Mesodermal cell (in vitro differentiated cells): ENCODE results near the gene DHRS11.

Experiments
- H3K27ac ChIP-seq: 2 replicates; pipeline ENCODE4 v1.7.0; 2013; ENCODE audit warnings: mild to moderate bottlenecking, low read depth, low read length, moderate library complexity; ENCODE audit not compliant: severe bottlenecking
- H3K36me3 ChIP-seq: 2 replicates; pipeline ENCODE4 v1.7.1; 2013; ENCODE audit warnings: mild to moderate bottlenecking, low read length, moderate library complexity; ENCODE audit not compliant: control insufficient read depth, insufficient read depth
- H3K4me1 ChIP-seq: one replicate; pipeline ENCODE4 v1.7.1; 2013; ENCODE audit warnings: mild to moderate bottlenecking, low read length; ENCODE audit not compliant: insufficient read depth, control insufficient read depth, poor library complexity, severe bottlenecking
- H3K4me3 ChIP-seq: 2 replicates; pipeline ENCODE4 v1.7.0; 2013; ENCODE audit warnings: low read length, control low read depth, mild to moderate bottlenecking; ENCODE audit not compliant: insufficient read depth, poor library complexity, severe bottlenecking; ENCODE audit errors: extremely low read depth
- H3K9me3 ChIP-seq: 2 replicates; pipeline ENCODE4 v1.7.1; 2013; ENCODE audit warnings: mild to moderate bottlenecking, low read length, moderate library complexity; ENCODE audit not compliant: control insufficient read depth
- WGBS, 2 experiments: methylation state at CpG; one replicate each; pipeline ENCODE4 v1.1.5; 2013; ENCODE audit warnings: missing lambda C conversion rate in 2 of 2; ENCODE audit not compliant: insufficient coverage in 2 of 2; 5-methylcytosine and 5-hydroxymethylcytosine counted together

DHRS11 gene

DNA sequence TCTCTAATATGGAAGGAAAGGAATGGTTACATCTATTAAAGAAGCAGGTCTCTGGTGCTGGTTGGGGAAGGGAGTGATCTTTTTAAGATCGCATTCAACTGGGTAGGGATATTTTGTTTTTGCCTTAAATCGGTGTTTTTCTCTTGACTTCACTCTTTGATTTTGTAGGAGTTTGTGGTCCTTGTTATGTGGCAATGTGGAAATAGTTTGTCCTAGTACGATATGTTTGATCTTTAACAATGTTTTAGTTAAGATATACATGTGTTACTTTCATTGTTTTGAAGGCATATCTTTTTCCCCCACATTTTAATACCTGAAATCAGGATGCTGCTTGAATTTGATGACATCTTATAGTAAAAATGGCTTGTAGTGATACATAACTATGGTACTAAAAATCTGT lies 38.2 kb upstream of the DHRS11 start:
- Histone ChIP-seq H3K9me3 (no peaks in the 10 kb centered on the region), H3K4me1 (no peaks in the 10 kb centered on the region), H3K27ac (no peak overlapping the region), H3K36me3 (peaks cover 54% of the 10 kb centered on the region), H3K4me3 (no peak overlapping the region)
- WGBS, 2 experiments: 93 to 94% methylated on average over 2 of the region's 3 CpGs

DNA sequence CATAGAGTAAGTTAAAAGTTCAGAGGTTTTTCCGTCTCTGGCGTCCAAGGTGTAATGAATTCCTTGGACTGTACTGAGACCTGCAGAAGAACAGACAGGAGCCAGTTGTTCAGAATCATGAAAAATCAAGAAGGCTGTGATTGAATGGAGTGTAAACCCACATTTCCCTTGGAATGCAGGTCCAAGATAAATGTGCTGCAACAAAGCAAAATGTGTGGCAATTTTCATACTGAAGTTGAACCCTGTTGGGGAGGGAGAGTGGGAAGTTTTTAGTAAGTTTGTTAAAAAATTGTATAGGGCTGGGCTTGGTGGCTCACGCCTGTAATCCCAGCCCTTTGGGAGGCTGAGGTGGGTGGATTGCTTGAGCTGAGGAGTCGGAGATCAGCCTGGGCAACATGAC lies 25.6 kb upstream of the DHRS11 start:
- Histone ChIP-seq H3K27ac (no peak overlapping the region), H3K9me3 (no peaks in the 10 kb centered on the region), H3K36me3 (peaks cover 89% of the 10 kb centered on the region), H3K4me3 (no peak overlapping the region), H3K4me1 (no peaks in the 10 kb centered on the region)
- WGBS, 2 experiments: 100% methylated on average over 3 of the region's 4 CpGs

DNA sequence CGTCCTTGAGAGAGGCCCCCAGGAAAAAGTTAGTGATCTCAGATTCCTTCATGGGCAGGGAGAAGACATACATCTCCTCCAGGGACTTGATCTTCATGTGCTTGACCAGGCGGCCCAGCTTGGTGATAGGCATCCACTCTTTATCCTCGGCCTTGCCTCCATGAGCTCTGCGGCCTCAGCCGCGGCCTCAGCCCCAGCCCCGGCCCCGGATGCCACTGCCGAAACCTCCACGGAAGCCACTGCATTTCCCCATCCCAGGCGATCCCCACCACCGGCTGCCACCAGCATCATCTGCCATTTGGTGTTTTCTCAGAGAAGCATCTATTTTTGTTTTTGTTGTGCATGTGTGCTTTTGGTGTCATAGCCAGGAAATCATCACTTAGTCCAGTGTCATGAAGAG lies 16.7 kb upstream of the DHRS11 start:
- WGBS, 2 experiments: 94 to 97% methylated on average over 6 to 9 of the region's 12 CpGs
- no peak overlapping the region for H3K27ac ChIP-seq
- H3K9me3 ChIP-seq: no peaks in the 10 kb centered on the region
- H3K4me3 ChIP-seq: no peak overlapping the region
- H3K36me3 ChIP-seq: peaks cover 81% of the 10 kb centered on the region
- H3K4me1 ChIP-seq: no peaks in the 10 kb centered on the region

DNA sequence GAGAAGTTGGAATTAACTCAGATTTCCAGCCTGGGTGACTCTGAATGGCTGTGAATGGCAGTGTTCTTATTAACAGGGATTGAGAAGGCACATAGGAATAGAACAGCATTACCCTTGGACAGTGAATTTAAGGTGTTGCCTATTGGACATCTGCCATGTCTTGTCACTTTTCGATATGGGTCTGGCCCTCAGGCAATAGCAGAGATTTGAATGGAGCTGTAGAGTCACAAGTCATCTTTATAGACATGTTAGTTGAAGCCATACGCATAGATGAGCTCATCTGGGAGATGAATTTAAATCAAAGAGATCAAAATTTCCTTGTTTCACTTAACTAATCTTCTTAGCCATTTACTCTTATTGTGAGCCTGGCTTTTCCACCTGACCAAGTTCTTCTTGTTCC lies 14.9 kb upstream of the DHRS11 start:
- 100% methylated on average over 1 to 2 of the region's 2 CpGs for WGBS, 2 experiments
- Histone ChIP-seq H3K4me1 (no peaks in the 10 kb centered on the region), H3K36me3 (peaks cover 82% of the 10 kb centered on the region), H3K4me3 (no peak overlapping the region), H3K27ac (no peak overlapping the region), H3K9me3 (no peaks in the 10 kb centered on the region)

DNA sequence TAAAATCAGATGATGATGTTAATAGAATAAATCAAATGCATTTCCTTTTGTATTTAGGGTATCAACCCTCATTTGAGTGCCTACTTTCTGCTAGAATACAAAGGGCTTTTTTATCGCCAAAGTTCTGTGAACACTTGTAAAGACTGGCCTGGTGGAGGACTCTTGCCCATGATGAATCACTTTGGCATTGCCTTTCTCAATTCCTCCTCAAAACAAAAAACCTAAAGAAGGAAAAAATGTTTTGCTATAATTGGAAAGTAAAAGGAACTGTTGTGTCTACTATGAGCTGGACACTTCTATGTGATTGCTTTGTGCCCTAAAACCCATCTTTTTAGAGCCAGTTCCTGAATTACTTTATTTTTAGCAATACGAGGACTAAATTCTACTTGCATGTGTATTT lies 13.0 kb upstream of the DHRS11 start:
- H3K4me1 ChIP-seq: no peaks in the 10 kb centered on the region
- peaks cover 78% of the 10 kb centered on the region for H3K36me3 ChIP-seq
- no peak overlapping the region for H3K4me3 ChIP-seq
- H3K9me3 ChIP-seq: no peaks in the 10 kb centered on the region
- WGBS, 2 experiments: 100% methylated on average over 1 of the region's 2 CpGs
- H3K27ac ChIP-seq: no peak overlapping the region

DNA sequence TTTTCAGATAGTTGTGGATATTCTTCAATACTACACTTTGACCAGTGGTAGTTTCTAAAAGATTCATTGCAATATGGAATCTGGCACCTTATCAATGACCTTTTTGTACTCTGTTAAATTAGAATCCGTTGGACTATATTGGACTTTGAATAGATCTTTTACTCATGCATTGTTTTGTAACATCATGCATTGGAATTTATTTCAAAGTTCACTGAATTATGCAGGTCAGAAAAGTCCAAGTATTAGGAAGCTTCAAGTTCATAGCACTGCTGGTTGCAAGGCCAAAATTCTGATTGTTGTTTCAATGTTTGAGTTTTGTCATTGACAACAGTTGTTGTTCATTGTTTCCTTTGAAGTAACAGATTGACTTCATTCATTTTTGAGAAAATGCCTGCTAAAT lies 7.9 kb upstream of the DHRS11 start:
- H3K4me3 ChIP-seq: no peak overlapping the region
- 100% methylated on average over 1 of the region's 1 CpG; no CpG with 5 or more reads in 1 of the 2 experiments for WGBS, 2 experiments
- no peak overlapping the region for H3K27ac ChIP-seq
- no peaks in the 10 kb centered on the region for H3K9me3 ChIP-seq
- H3K36me3 ChIP-seq: peaks cover 93% of the 10 kb centered on the region
- H3K4me1 ChIP-seq: no peaks in the 10 kb centered on the region

DNA sequence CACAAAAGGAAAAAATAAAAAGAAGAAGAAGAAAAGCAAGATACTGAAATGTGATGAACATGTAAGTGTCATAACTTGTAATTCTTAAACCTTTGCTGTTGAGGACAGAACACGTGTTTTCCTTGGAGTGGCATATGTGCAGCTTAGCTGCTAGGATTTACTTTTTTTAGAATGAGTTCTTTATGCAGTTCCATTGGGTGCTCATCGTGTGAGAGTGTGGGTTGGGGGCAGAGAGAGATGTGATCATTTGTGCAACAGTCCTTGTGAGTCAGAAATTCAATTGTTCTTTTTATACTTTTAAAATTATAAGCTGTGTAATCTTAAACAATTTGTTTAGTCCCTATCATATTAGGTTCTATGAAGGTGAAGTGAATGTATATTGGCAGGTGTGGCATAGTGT lies 5.5 kb upstream of the DHRS11 start:
- Histone ChIP-seq H3K4me3 (no peak overlapping the region), H3K27ac (no peak overlapping the region), H3K36me3 (peaks cover 79% of the 10 kb centered on the region), H3K9me3 (no peaks in the 10 kb centered on the region), H3K4me1 (no peaks in the 10 kb centered on the region)
- 100% methylated on average over 1 to 2 of the region's 2 CpGs for WGBS, 2 experiments

DNA sequence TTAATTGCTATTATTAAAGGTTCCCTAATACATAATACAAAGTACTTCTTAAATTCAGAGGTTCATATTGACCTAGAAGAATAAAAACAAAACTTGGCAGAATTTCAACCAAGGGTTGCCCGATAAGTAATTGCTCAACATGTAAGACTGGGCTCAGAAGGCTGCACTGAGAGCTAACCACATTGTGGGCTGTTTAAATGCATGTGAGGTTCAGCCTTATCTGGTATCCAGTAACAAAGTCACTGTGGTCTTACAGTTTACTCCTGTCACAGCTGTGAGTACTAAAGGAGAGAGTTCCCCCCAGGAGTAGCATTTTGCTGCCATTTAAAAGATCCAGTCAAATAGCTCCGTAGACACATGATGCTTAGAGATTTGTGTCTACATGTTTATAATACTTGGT lies 1.6 kb upstream of the DHRS11 start:
- Histone ChIP-seq H3K27ac (no peak overlapping the region), H3K4me1 (peaks cover 5% of the 10 kb centered on the region), H3K9me3 (no peaks in the 10 kb centered on the region), H3K36me3 (peaks cover 57% of the 10 kb centered on the region), H3K4me3 (no peak overlapping the region)
- WGBS, 2 experiments: 96 to 97% methylated on average over 2 of the region's 2 CpGs

DNA sequence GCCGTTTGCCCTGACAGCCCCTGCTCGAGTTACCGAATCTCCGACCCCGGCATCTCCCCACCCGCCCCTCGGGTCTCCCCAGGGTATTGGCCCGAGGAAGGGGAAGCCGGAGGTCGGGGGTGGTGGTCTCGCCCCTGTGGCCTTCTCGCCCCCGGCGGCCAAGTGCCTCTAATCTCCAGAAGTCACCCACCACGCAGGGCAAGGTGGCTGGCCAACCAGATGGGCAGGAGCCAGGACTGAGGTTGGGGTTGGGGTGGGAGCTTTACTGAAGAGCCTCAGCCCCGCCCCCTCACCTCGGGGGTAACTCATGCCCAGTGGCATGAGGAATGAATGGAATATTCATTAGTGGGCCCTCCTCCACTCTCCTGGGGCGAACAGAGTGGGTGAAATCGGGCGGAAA lies 637 bp downstream of the DHRS11 start:
- 6 to 10% methylated on average over 4 of the region's 20 CpGs for WGBS, 2 experiments
- Histone ChIP-seq H3K9me3 (no peaks in the 10 kb centered on the region), H3K4me3 (peak overlapping the region; percentile 75), H3K36me3 (peaks cover 45% of the 10 kb centered on the region), H3K27ac (no peak overlapping the region), H3K4me1 (peaks cover 5% of the 10 kb centered on the region)

DNA sequence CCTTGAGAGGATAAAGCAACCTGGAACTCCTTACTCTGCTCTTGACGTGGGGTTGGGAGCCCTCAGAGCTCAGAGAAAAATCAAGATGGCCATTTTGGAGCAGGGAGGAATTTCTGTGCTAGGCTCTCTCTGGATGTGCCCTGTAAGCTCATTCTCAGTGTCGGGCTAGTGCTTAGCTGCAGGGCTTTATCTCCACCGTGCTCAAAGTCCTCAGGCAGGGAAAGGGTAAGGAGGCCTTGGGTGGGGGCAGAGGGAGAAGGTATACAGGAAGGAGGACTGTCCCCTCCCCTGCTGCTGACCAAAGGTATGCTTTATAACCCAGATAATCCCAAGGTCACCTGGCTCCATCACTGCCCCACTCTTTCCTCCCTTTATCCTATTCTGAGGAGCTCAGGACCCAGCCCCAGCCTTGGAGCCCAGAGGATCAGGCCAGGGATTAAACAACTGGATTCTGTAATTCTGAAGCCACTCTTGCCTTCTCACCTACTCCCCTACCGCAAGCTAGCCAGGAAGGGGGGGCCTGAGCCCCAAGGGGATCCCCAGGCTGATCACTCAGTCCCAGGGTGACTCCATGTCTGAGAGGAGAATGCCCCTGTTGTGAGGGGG lies 1.1 kb downstream of the DHRS11 start:
- H3K4me1 ChIP-seq: peaks cover 5% of the 10 kb centered on the region
- peak overlapping the region; percentile 75 for H3K4me3 ChIP-seq
- H3K27ac ChIP-seq: no peak overlapping the region
- 8% methylated on average over 1 to 2 of the region's 4 CpGs for WGBS, 2 experiments
- peaks cover 40% of the 10 kb centered on the region for H3K36me3 ChIP-seq
- no peaks in the 10 kb centered on the region for H3K9me3 ChIP-seq

DNA sequence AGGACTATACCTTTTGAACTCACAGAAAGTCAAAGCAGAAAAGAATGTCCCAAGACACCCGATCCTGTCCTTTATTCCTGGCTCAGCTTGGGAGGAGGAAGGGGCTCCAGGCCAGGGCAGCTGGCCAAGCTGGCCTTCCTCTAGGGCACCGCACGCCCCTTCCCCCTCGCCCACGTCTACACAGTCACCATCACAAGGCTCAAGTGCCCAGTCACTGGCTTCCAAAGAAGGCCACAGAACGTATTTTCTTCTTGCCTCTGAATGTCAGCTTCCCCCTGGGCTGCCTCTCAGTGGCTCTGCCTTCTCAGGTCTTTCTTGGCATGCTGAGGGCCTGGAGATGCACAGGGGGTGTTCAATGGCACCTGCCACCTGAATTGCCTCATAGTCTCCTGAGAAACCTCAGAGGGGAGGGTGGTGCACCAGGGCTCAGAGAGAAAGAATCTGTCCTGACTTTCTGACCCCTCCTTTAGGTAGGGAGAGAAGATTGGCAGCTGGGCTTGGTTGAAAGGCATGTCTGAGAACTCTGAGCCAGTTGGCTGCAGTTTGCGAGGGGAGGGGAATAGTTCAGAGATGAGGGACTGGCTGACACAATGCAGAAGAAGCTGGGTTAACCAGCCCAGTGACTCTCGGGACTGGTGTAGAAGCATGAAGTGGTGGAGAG lies 2.1 kb downstream of the DHRS11 start:
- no peak overlapping the region for H3K27ac ChIP-seq
- no peak overlapping the region for H3K4me3 ChIP-seq
- peaks cover 5% of the 10 kb centered on the region for H3K4me1 ChIP-seq
- no peaks in the 10 kb centered on the region for H3K9me3 ChIP-seq
- H3K36me3 ChIP-seq: peaks cover 31% of the 10 kb centered on the region
- 78 to 97% methylated on average over 3 to 4 of the region's 8 CpGs for WGBS, 2 experiments
